Pancreas (tissue), 10 donors: ENCODE data around the gene IHH. TPM values are rescaled to one million over a fixed set of nuclear protein-coding genes. Genes with fewer than 3 reads are reported as not detected.

Experiments used
- ATAC-seq, 4 donors: fragments of 200-7000 bp; cut with Tn5 transposase; one replicate each; pipeline versions ENCODE4 v1.8.0 to v1.9.1; 2020; ENCODE audit warnings: mild to moderate bottlenecking in 4 of 4, moderate library complexity in 4 of 4
- DNase-seq, 6 donors: peaks; one replicate each; pipeline ENCODE4 v3.0.0-alpha.2; 2020
- FAIRE-seq: peaks from 2 replicates; lab custom pipeline; 2012; peaks lifted over from hg19 to GRCh38; lab: Jason Lieb, UNC
- H3K27ac ChIP-seq, 4 donors: fragments of 200-600 bp; sonication (generic); 1 replicate in 3 of 4; 2 replicates in 1 of 4; pipeline versions ENCODE4 v1.5.0 to v1.8.0; 2020
- H3K27me3 ChIP-seq, 4 donors: fragments of 200-600 bp; one replicate each; pipeline ENCODE4 v1.8.0; 2021
- H3K36me3 ChIP-seq, 3 donors: fragments of 200-600 bp; sonication (generic) in 1 of 3; one replicate each; pipeline versions ENCODE4 v1.5.0 to v1.8.0; 2020 to 2021
- H3K4me1 ChIP-seq, 3 donors: fragments of 200-600 bp; one replicate each; pipeline ENCODE4 v1.8.0; 2021
- H3K4me3 ChIP-seq, 4 donors: fragments of 200-600 bp; sonication (generic) in 2 of 4; one replicate each; pipeline versions ENCODE4 v1.5.0 to v1.8.0; 2020 to 2021
- H3K9me3 ChIP-seq, 4 donors: fragments of 200-600 bp; one replicate each; pipeline ENCODE4 v1.8.0; 2021
- WGBS, 2 donors: extraction: QIAGEN DNeasy Blood & Tissue Kit; methylation state at CpG; one replicate each; pipeline ENCODE4 v1.1.7; 2013; 5-methylcytosine and 5-hydroxymethylcytosine counted together
- intact Hi-C, 3 donors: fragments of 100-400 bp; cut with DNase I; formaldehyde crosslinking; loops; one replicate each; pipeline versions ENCODE4 v1.11.1 to v1.14.2; 2022
- polyA plus RNA-seq, 2 donors: library from polyadenylated mRNA; stranded (reverse); fragments of 200-250 nt; gene quantifications; one replicate each; pipeline ENCODE4 v1.2.3, GENCODE V29; 2013
- total RNA-seq, 6 donors: library from RNA; stranded (reverse); fragmentation: NEBNext Ultra II Directional in 4 of 6; extraction: Animal tissue kit (Norgen Biotek cat#: 25700) in 4 of 6; gene quantifications; one replicate each; pipeline versions ENCODE4 v1.2.1 to v1.2.4, GENCODE V29; 2021 to 2023
- TF ChIP-seq, protein P1 (sequence below), 4 donors: fragments of 200-600 bp; sonication (generic) in 3 of 4; IDR thresholded peaks; one replicate each; pipeline versions ENCODE4 v1.5.0 to v1.8.0; 2021; ENCODE audit warnings: antibody characterized with exemption in 4 of 4
- donor health status: healthy with polysubstance abuse.
- donor health status: DM: no; HTN: no; CAD: no; lungs with moderate emphysema.
- donor health status: DM: no; HTN: no; CAD: no.
- donor health status: control.
- donor health status: control.
- donor health status: Bipolar disorder and iron deficiency.
- donor health status: DM: yes; HTN: yes; CAD: no.
- donor health status: DM: no; HTN: no; CAD: no.
- donor health status: DM: no; HTN: no; CAD: no.
- donor health status: DM: yes; HTN: yes; CAD: no.

IHH gene
- total and polyA plus RNA-seq, 8 donors, result 0.09 to 0.19 (median 0.09) TPM; not detected in 5

DNA sequence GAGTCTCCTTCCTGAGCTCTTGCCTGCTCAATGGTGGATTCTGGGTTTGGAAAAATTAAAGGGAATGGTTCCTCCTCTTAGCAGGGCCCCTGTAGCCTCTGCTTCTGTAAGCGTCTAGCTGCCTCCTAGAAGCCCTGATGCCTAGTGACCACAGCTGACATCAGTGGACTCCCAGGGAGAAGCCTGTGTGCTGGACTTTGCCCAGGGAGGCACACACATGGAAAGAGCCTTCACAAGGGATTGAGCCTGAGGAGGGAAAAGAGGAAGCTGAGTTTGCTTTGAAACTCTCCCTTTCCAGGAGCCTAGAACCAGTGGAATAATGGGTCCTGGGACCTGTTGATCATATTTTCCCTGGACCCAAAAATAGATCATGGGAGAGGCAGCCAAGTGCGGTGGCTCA lies 18.0 kb downstream of the IHH start:
- intact Hi-C loops, result no loop called here
- H3K4me1 ChIP-seq, result no peaks in the 10 kb centered on the region
- peak in 1 of 4 donors; percentile 37 for ATAC-seq
- H3K4me3 ChIP-seq, result no peak overlapping the region
- no peaks in the 10 kb centered on the region for H3K36me3 ChIP-seq
- WGBS, 2 donors, result 49 to 61% methylated on average over 2 of the region's 2 CpGs
- H3K9me3 ChIP-seq, result no peaks in the 10 kb centered on the region
- DNase-seq, result peak in 1 of 6 donors; percentile 20
- no peak for FAIRE-seq
- peaks cover 0 to 9% (median 0%) of the 10 kb centered on the region in 4 donors for H3K27me3 ChIP-seq
- TF ChIP-seq, protein P1, sequence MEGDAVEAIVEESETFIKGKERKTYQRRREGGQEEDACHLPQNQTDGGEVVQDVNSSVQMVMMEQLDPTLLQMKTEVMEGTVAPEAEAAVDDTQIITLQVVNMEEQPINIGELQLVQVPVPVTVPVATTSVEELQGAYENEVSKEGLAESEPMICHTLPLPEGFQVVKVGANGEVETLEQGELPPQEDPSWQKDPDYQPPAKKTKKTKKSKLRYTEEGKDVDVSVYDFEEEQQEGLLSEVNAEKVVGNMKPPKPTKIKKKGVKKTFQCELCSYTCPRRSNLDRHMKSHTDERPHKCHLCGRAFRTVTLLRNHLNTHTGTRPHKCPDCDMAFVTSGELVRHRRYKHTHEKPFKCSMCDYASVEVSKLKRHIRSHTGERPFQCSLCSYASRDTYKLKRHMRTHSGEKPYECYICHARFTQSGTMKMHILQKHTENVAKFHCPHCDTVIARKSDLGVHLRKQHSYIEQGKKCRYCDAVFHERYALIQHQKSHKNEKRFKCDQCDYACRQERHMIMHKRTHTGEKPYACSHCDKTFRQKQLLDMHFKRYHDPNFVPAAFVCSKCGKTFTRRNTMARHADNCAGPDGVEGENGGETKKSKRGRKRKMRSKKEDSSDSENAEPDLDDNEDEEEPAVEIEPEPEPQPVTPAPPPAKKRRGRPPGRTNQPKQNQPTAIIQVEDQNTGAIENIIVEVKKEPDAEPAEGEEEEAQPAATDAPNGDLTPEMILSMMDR (IDR thresholded peaks at IDR 0.05), result no peak
- no peak overlapping the region for H3K27ac ChIP-seq

DNA sequence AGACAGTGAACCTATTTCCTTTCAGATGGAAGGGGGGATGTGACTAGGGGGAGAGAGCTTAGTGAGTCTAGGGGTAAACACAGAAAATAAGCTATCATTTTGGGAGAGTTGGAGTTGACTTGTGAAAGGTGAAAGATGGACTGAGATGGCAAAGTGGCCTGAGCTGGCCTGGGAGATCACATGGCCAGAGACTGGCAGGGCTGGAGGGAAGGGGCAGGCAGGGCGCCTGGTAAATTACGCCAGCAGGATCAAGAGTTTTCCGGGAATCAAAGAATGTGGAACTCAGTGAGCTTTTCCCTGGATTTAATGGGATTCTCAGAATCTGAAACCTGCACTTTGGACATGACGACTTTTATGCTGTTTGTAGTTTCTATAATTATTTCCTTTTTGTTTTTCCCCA lies 18.6 kb downstream of the IHH start:
- H3K27me3 ChIP-seq, result peaks cover 0 to 9% (median 0%) of the 10 kb centered on the region in 4 donors
- TF ChIP-seq, protein P1 (IDR thresholded peaks at IDR 0.05), result no peak

DNA sequence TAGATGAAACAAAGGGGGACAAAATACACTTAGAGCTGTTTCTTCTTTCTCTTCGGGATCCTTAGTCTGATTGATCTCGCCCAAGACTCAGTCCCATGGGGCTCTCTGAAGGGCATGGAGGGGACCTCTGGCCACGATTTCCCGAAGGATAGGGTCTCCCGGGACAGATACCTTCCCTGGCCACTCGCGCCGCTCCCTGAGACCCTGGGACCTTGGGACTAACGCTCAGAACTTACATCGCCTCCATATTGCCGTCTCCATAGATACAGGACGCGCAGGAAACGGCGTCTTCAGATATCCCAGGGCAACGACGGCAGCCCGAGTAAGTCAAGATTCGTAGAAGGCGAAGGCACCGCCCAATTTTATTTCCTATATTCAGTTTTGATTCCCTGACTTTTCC lies 19.5 kb downstream of the IHH start, which contains the start of gene CFAP65:
CFAP65 (minus strand) TSS at position 265 of the 400 bp plus-strand sequence. CDS start 2,468 bp downstream, outside the sequence.
- H3K4me3 ChIP-seq, result peak within 1 kb of the TSS in 1 of 4 donors; percentile 36
- H3K9me3 ChIP-seq, result no peaks in the 10 kb centered on the region
- H3K27me3 ChIP-seq, result peaks cover 0 to 9% (median 0%) of the 10 kb centered on the region in 4 donors
- ATAC-seq, result peak; percentile 72 to 94 (median 79)
- no peak within 1 kb of the TSS for H3K27ac ChIP-seq
- no peaks in the 10 kb centered on the region for H3K36me3 ChIP-seq
- 2% methylated on average over 21 of the region's 21 CpGs for WGBS, 2 donors
- intact Hi-C loops, result no loop called here
- DNase-seq, result peak in 4 of 6 donors; percentile 37 to 71 (median 58)
- TF ChIP-seq, protein P1 (IDR thresholded peaks at IDR 0.05), result no peak
- no peak for FAIRE-seq
- no peaks in the 10 kb centered on the region for H3K4me1 ChIP-seq

More for the DNA sequence above, 18.6 kb downstream of the IHH start:
- intact Hi-C loops, result no loop called here
- FAIRE-seq (no peak), ATAC-seq (no peak), DNase-seq (peak in 1 of 6 donors; percentile 11)
- Histone ChIP-seq H3K9me3 (no peaks in the 10 kb centered on the region), H3K4me3 (no peak overlapping the region), H3K27ac (no peak overlapping the region), H3K4me1 (no peaks in the 10 kb centered on the region), H3K36me3 (no peaks in the 10 kb centered on the region)
- WGBS, 2 donors, result 60 to 63% methylated on average over 4 of the region's 4 CpGs

DNA sequence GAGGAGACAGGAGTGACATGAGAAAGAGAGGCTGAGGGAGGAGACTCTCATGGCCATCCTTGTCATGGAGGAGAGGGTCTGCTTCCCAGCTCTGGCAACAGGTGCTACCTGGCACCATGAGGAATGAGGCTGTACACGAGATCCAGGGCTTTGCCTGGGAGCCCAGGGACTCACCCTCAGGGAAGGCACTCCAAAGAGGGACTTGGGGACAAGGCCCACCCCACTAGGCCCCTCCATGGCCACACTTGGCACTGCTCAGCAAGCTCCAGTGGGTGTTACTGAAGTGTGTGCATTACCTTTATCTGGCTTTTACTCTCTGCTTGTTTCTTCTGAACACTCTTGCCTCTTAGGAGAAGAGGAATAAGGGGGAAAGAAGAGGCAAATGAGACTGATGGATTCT lies 22.1 kb downstream of the IHH start:
- no peak for ATAC-seq

More for the DNA sequence above, 22.1 kb downstream of the IHH start:
- intact Hi-C loops, result loop anchor here in 1 of 3 donors (10.0 kb wide), 1 partner anchor 266 kb away; the partner anchor contains the start of gene PTPRN
- peaks cover 0 to 8% (median 0%) of the 10 kb centered on the region in 4 donors for H3K27me3 ChIP-seq
- H3K36me3 ChIP-seq, result no peaks in the 10 kb centered on the region
- no peak overlapping the region for H3K27ac ChIP-seq
- DNase-seq, result peak in 1 of 6 donors; percentile 21
- no peaks in the 10 kb centered on the region for H3K9me3 ChIP-seq
- no peak for FAIRE-seq
- no peak overlapping the region for H3K4me3 ChIP-seq
- no peaks in the 10 kb centered on the region for H3K4me1 ChIP-seq
- TF ChIP-seq, protein P1 (IDR thresholded peaks at IDR 0.05), result no peak
- 5 to 7% methylated on average over 1 of the region's 1 CpG for WGBS, 2 donors
